COLO668 (cell line): Measurements from ENCODE around the gene MYO1H.
"Not testable (repeated sequence)": the region's sequence is repeated elsewhere in the genome, so short reads cannot be mapped to it uniquely, and the experiment has no call there.

ENCODE experiments used
- DNase-seq: peaks from one replicate; lab custom pipeline; 2025; ENCODE audit not compliant: unreplicated experiment; lab: John Stamatoyannopoulos, UW

MYO1H gene

GRCh38 chr12:109467978-109468676 lies 120.4 kb downstream of the MYO1H start:
- no peak for DNase-seq

DNA sequence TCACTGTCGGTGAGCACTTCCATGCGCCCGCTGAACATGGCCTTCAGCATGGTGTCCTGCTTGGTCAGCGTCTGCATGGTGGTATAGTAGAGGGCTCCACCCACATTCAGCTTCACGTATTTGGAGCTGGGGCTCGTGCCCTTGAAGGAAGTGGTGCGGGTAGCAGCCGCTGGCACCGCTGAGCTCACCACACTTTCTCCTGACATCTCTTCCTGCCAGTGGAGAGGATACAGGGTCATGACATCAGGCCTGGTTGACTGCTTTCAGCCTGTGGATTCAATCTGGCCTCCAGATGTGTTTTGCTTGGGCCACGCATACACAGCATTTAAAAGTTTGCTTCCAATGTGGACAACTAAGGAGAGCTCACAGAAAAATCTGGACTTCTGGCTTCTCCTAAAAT lies 121.8 kb downstream of the MYO1H start:
- DNase-seq: no peak

GRCh38 chr12:109473006-109473405 lies 125.3 kb downstream of the MYO1H start:
- DNase-seq: no peak

DNA sequence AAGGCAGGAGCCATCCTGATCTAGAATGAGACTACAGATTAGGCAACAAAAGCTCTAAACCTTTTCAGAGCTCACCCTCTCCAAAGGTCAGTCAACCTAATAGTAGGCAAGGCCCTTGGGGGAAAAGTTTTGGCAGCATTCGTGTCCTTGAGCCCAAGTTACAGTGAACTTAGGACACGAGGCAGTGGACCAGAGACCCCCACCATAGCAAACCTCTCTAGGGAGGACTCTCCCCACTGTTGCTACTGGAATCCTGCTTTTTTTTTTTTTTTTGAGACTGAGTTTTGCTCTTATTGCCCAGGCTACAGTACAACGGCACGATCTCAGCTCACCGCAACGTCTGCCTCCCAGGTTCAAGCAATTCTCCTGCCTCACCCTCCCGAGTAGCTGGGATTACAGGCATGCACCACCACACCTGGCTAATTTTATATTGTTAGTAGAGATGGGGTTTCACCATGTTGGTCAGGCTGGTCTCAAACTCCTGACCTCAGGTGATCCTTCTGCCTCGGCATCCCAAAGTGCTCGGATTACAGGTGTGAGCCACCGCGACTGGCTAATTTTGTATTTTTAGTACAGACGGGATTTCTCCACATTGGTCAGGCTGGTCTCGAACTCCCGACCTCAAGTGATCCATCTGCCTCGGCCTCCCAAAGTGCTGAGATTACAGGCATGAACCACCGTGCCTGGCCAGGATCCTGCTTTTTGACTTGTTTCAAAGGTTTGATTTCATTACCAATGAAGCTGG lies 126.0 kb downstream of the MYO1H start:
- not testable (repeated sequence) for DNase-seq

DNA sequence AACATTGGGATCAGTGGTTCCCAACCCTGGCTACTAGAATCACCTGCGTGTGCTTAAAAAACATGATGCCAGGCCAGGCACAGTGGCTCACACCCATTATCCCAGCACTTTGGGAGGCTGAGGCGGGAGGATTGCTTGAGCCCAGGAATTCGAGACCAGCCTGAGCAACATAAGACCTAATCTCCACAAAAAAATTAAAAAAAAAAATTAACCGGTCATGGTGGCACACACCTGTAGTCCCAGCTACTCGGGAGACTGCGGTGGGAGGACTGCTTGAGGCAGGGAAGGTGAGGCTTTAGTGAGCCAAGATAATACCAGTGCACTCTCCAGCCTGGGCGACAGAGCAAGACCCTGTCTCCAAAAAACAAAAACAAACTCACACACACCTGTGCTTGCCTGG lies 127.4 kb downstream of the MYO1H start:
- DNase-seq: no peak

DNA sequence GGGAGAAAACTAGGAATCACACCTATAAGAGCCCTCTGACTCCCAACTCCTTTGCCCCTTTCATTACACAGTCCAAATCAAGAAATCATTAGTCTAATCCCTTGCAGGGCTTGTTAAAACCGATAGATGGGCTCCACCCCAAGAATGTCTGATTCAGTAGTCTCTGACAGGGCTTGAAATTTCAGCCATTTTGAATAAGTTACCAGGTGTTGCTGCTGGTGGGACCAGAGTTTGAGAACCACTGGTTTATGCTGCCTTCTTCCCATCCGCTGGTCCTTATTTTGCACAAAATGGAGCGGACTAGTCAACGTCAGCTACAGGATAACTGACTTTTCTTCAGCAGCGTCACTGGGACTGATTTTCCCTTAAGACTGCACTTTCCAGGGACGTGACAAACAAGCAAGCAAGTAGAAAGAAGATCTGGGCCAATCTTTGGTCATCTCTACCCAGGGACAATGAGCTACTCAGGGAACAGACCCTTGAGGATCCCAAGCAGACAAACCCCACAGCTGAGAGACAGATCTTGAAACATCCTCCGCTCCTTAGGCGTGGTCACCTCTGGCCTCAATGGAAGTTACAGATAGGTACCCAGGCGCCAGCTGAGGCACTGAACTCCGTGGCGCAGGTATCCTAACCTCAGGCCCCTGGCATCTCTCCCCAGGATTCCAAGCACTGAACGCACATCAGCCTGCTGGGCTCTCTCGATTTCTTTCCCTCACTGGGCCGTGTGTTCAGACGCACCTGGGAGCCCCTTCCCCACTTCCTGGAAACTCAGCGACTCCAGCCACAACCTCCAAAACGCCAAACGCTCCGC lies 128.5 kb downstream of the MYO1H start:
- no peak for DNase-seq

DNA sequence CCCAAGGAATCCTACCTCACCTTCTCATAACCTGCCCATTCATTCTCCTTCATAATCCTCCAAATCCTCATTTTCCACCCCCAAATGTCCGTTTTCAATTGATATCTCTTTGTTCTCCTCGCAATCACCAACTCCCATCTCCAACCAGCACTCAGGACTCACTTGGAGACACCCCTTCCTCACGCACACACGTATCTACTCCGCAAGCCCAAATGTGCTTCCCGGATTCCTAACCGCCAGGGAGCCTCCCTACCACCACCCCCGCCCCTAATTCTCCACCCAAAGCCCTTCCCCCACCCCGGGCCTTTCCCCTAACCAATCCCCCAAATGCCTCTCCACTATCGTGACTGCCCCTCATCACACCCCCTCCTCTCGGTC lies 129.1 kb downstream of the MYO1H start:
- no peak for DNase-seq

GRCh38 chr12:109477185-109477962 lies 129.7 kb downstream of the MYO1H start, which contains the start of the genes KCTD10 and UBE3B:
KCTD10 (minus strand) TSS chr12:109477300; CDS start chr12:109477262, 38 bp downstream.
UBE3B (plus strand) TSS chr12:109477634; CDS start chr12:109483552, 5,918 bp downstream.
- peak; percentile 94 for DNase-seq

- DNase-seq: no peak
Measured at GRCh38 chr12:109477963-109478315, 130.2 kb downstream of the MYO1H start.

DNA sequence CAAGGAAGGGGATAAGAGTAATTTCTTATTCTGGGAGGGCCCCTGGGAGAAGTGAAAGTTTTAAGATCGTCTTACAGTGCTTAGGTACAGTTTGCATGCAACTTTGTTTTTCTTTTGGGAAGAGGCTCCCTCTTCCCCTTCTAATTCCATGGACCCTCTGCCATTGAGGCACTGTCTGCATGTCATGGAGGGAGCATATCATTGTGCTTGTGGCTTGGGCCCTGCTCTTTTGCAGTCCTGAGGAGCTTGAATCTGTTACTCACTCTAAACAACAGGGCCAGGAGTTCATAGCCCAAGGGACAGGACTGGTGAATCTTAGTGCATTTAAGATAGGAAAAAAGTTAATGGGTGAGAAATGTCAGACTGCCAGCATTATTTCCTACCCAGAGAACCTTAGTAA lies 132.1 kb downstream of the MYO1H start:
- no peak for DNase-seq

DNA sequence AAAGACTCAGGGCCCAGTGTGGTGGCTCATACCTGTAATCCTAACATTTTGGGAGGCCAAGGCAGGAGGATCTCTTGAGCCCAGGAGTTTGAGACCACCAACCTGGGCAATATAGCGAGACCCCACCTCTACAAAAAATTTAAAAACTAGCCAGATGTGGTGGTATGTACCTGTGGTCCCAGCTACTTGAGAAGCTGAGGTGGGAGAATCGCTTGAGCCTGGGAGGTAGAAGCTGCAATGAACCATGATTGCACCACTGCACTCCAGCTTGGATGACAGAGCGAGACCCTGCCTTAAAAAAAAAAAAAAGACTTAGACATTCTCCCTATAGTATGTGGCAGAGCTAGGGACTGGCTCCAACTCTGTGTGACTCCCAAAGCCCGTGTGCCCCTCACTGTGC lies 132.7 kb downstream of the MYO1H start:
- DNase-seq: no peak

- DNase-seq: no peak
Measured at GRCh38 chr12:109481863-109482262, 134.2 kb downstream of the MYO1H start.

GRCh38 chr12:109482491-109482890 lies 134.8 kb downstream of the MYO1H start:
- no peak for DNase-seq

- DNase-seq: no peak
Measured at GRCh38 chr12:109482894-109483293, 135.2 kb downstream of the MYO1H start.

DNA sequence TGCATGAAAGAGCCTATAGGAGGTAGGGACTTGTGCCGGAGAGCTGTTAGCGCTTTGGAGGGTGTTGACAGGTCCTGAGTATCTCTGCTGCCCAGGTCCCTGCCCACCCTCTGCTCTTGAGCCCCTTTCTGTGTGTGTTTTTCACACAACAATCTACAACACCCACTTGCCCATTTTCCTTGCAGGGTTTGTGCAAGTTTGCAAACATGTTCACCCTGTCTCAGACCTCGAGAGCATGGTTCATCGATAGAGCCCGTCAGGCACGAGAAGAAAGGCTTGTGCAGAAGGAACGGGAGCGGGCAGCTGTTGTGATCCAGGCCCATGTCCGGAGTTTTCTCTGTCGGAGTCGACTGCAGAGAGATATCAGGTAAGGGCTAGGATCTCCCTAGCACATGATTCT lies 135.6 kb downstream of the MYO1H start:
- no peak for DNase-seq

DNA sequence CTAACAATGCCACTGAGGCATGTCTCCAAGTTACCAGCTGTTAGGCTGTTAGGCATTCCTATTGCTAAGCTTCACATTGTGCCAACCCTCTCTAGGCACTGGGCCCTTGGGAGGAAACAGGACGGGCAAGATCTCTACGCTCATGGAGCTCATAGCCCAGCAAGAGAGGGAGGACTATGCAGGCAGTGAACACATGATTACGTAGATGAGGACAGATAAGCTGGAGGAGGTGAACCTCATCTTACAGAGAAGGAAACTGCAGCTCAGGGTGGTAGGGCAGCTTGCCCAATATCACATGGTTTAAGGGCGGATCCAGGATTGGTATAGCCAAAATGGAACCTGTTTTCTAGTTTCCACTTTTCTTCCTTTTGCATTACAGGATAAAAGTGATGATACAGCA lies 137.5 kb downstream of the MYO1H start:
- no peak for DNase-seq

DNA sequence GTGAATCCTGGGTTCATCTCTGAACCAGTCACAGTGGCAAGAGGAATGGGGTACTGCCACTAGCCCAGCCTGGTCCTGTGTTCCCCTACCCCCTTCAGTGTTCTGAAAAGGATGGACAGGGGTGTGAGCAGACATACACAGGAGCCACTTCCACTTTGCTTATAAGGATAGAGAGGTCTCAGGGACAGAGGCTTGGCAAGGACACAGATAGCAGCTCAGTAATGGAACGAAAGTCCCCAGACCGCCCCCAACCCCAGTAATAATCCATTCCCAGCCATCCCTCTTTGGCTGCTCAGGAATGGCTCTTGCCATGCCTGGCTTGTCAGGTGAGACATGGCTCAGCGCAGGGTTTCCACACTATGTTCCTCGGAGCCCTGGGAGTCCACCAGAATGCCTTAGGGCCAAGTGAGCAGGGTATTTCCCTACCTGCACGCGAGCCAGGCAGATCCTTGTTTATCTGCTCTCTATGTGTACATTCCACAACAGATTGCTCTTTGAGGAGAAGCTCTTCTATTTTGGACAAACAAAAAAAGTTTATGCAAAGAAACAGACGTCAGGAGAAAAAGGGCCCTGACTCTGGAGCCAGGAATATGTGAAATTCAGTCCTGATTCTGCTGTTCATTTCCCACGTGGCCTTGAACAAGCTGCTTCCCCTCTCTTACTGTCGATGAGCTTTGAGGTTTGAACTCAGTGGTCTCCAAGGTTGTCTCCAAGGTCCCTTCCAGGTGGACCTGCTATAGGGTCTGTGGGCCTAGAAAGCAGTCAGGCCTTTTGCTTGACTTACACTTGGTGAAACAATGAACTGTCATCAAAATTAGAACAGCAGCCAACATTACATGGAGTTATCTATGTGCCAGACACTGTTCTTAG lies 139.7 kb downstream of the MYO1H start:
- DNase-seq: no peak

DNA sequence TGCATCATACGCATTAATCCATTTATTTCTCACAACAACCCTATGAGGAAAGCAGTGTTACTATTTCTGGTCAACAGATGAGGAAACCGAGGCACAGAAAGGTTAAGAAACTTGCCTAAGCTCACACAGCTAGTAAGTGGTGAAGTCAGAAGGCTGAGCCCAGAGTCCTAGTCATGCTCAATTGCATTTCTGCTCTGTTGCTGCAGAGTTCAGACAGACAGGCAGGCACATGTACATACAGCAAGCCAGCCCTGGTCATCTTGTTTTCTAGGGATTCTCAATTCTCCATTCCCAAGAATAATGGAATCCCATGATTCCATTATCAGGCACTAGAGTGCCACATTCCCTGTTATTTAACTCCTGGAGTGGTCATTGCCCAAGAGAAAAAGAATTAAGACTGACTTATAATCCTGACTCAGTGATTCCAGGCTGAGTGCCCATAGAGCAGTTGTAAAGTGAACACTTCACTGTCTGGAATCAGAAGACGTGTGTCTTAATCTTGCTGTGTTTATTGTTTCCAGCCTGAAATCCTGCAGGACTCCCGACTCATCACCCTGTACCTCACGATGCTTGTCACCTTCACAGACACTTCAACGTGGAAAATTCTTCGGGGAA lies 140.5 kb downstream of the MYO1H start:
- no peak for DNase-seq
